SU-DHL-6 (cell line): ENCODE results near the gene ENOX2.
"Not testable (repeated sequence)": the region's sequence is repeated elsewhere in the genome, so short reads cannot be mapped to it uniquely, and the experiment has no call there.

ENCODE experiments used
- H2AFZ ChIP-seq: fragments of 200-600 bp; sonication (generic); 2 replicates; pipeline ENCODE4 v1.6.1; 2014; ENCODE audit warnings: low read depth, mild to moderate bottlenecking, moderate library complexity, mixed read lengths, antibody characterized with exemption, low read length; ENCODE audit not compliant: severe bottlenecking
- H3F3A ChIP-seq: fragments of 200-600 bp; shearing (Covaris generic); 2 replicates; pipeline ENCODE4 v1.6.0; 2016; ENCODE audit warnings: antibody characterized with exemption, mild to moderate bottlenecking; ENCODE audit not compliant: insufficient read depth
- H3K27ac ChIP-seq: fragments of 200-600 bp; sonication (generic); 2 replicates; pipeline ENCODE4 v1.5.1; 2016; ENCODE audit warnings: low read depth, mild to moderate bottlenecking, low read length, moderate library complexity, mixed read lengths
- H3K27me3 ChIP-seq: fragments of 200-600 bp; sonication (generic), shearing (Covaris generic); 2 replicates; pipeline ENCODE4 v1.6.0; 2014; ENCODE audit warnings: mild to moderate bottlenecking, low read length
- H3K36me3 ChIP-seq: fragments of 200-600 bp; sonication (generic); 2 replicates; pipeline ENCODE4 v1.6.1; 2014; ENCODE audit warnings: mild to moderate bottlenecking, low read length, mixed read lengths
- H3K4me2 ChIP-seq: fragments of 300-600, 200-600 bp; shearing (Covaris generic), sonication (generic); 2 replicates; pipeline ENCODE4 v1.6.0; 2014; ENCODE audit warnings: low read length, low read depth, mild to moderate bottlenecking; ENCODE audit not compliant: poor library complexity, severe bottlenecking
- H3K4me3 ChIP-seq: fragments of 200-600 bp; sonication (generic); 2 replicates; pipeline ENCODE4 v1.5.1; 2014; ENCODE audit warnings: antibody characterized with exemption, low read length, mild to moderate bottlenecking, mixed read lengths; ENCODE audit not compliant: insufficient read depth, poor library complexity, severe bottlenecking
- H3K79me2 ChIP-seq: fragments of 200-600 bp; sonication (generic); 2 replicates; pipeline ENCODE4 v1.6.1; 2014; ENCODE audit warnings: mild to moderate bottlenecking, low read length, moderate library complexity; ENCODE audit not compliant: insufficient read depth
- H3K9ac ChIP-seq: fragments of 200-600 bp; sonication (generic); 2 replicates; pipeline ENCODE4 v1.7.0; 2014; ENCODE audit warnings: mild to moderate bottlenecking, low read length
- H3K9me2 ChIP-seq: fragments of 200-600 bp; sonication (generic); replicated peaks from 2 replicates; pipeline ENCODE4 v1.6.1; 2014; ENCODE audit warnings: low read length; ENCODE audit not compliant: insufficient read depth
- H3K9me3 ChIP-seq: fragments of 200-600 bp; sonication (generic); 2 replicates; pipeline ENCODE4 v1.6.1; 2014; ENCODE audit warnings: low read length, mixed read lengths; ENCODE audit not compliant: insufficient read depth
- H4K20me1 ChIP-seq: fragments of 200-600 bp; sonication (generic); 2 replicates; pipeline ENCODE4 v1.6.1; 2014; ENCODE audit warnings: low read depth, mild to moderate bottlenecking, antibody characterized with exemption, low read length, moderate library complexity, mixed read lengths
- EZH2phosphoT487 ChIP-seq: fragments of 200-600 bp; sonication (generic), shearing (Covaris generic); conservative IDR thresholded peaks from 2 replicates; pipeline ENCODE4 v1.6.1; 2018; ENCODE audit warnings: mild to moderate bottlenecking, antibody characterized with exemption, low read length, moderate library complexity, mixed read lengths
- TF ChIP-seq, protein P1 (sequence below): fragments of 200-600 bp; sonication (generic); IDR thresholded peaks from one replicate; pipeline ENCODE4 v1.5.1; 2017; ENCODE audit warnings: antibody characterized with exemption, mild to moderate bottlenecking, low read length, moderate library complexity; ENCODE audit not compliant: insufficient read depth, poor library complexity, severe bottlenecking

Gene ENOX2

DNA sequence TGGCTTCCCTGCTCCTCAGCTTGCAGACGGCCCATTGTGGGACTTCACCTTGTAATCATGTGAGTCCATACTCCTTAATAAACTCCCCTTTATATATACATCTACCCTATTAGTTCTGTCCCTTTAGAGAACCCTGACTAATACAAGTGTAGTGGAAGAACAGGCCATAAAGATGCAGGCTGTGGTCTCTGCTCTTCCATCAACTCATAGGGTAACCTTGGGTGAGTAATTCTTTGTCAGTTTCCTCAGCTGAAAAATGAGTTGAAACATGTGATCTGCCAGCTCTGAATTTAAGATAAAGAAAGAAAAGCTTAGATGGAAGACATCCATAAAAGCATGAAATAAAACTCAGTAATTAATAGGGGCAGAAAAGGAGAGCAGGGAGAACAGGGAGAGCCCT, 103.6 kb downstream of the ENOX2 start:
- TF ChIP-seq, protein P1, sequence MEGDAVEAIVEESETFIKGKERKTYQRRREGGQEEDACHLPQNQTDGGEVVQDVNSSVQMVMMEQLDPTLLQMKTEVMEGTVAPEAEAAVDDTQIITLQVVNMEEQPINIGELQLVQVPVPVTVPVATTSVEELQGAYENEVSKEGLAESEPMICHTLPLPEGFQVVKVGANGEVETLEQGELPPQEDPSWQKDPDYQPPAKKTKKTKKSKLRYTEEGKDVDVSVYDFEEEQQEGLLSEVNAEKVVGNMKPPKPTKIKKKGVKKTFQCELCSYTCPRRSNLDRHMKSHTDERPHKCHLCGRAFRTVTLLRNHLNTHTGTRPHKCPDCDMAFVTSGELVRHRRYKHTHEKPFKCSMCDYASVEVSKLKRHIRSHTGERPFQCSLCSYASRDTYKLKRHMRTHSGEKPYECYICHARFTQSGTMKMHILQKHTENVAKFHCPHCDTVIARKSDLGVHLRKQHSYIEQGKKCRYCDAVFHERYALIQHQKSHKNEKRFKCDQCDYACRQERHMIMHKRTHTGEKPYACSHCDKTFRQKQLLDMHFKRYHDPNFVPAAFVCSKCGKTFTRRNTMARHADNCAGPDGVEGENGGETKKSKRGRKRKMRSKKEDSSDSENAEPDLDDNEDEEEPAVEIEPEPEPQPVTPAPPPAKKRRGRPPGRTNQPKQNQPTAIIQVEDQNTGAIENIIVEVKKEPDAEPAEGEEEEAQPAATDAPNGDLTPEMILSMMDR = no peak
- TF ChIP-seq EZH2phosphoT487 = no peak
- no peaks in the 10 kb centered on the region for H3K36me3 ChIP-seq

DNA sequence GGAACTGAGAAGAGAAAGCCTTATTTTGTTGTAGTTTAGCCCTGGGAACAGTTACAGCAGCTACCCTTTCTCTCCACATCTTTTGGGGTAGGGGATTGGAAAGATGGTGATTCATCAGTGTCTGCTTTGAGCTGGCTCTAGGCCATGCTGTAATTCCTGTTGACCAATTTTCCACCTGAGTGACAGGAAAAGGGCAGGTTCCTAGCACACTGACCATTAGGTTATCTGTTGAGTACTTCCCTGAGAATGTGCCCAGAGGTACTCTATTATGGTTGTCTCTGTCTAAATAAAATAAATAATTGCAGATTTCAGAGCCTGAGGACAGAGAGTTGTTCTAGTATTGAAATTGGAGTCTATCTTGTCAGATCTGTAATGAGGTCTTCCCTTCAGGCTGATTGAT, 109.0 kb downstream of the ENOX2 start:
- no peak overlapping the region for H2AFZ ChIP-seq
- H3K9me3 ChIP-seq = no peaks in the 10 kb centered on the region
- no peak overlapping the region for H3K27ac ChIP-seq
- no peaks in the 10 kb centered on the region for H3K9me2 ChIP-seq
- no peaks in the 10 kb centered on the region for H3F3A ChIP-seq
- no peaks in the 10 kb centered on the region for H3K27me3 ChIP-seq
- H3K36me3 ChIP-seq = no peaks in the 10 kb centered on the region
- TF ChIP-seq EZH2phosphoT487 = no peak
- TF ChIP-seq, protein P1 = no peak
- H3K4me3 ChIP-seq = no peak overlapping the region
- no peaks in the 10 kb centered on the region for H3K79me2 ChIP-seq
- H3K4me2 ChIP-seq = no peak overlapping the region
- no peak overlapping the region for H3K9ac ChIP-seq
- H4K20me1 ChIP-seq = no peaks in the 10 kb centered on the region

More for the DNA sequence above, 103.6 kb downstream of the ENOX2 start:
- H3K79me2 ChIP-seq = no peaks in the 10 kb centered on the region
- no peak overlapping the region for H3K4me2 ChIP-seq
- no peak overlapping the region for H3K9ac ChIP-seq
- no peak overlapping the region for H2AFZ ChIP-seq
- no peaks in the 10 kb centered on the region for H3K27me3 ChIP-seq
- H4K20me1 ChIP-seq = no peaks in the 10 kb centered on the region
- no peaks in the 10 kb centered on the region for H3F3A ChIP-seq
- no peaks in the 10 kb centered on the region for H3K9me3 ChIP-seq
- no peak overlapping the region for H3K4me3 ChIP-seq
- no peak overlapping the region for H3K27ac ChIP-seq
- no peaks in the 10 kb centered on the region for H3K9me2 ChIP-seq

DNA sequence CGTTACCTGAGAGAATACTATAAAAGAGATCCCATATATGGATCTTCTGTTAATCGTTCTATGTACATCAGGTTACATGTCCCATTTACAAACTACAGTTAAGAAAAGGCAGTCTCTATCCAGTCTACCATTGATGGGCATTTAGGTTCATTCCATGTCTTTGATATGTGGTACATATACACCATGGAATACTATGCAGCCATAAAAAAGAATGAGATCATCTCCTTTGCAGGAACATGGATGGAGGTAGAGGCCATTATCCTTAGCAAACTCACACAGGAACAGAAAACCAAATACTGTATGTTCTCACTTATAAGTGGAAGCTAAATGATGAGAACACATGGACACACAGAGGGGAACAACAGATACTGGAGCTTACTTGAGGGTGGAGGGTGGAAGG, 111.1 kb downstream of the ENOX2 start:
- H3F3A ChIP-seq, H2AFZ ChIP-seq, H3K4me2 ChIP-seq, H4K20me1 ChIP-seq, H3K27me3 ChIP-seq, H3K4me3 ChIP-seq, H3K36me3 ChIP-seq, H3K27ac ChIP-seq, H3K9me2 ChIP-seq, H3K79me2 ChIP-seq, H3K9ac ChIP-seq, H3K9me3 ChIP-seq: not testable (repeated sequence)

DNA sequence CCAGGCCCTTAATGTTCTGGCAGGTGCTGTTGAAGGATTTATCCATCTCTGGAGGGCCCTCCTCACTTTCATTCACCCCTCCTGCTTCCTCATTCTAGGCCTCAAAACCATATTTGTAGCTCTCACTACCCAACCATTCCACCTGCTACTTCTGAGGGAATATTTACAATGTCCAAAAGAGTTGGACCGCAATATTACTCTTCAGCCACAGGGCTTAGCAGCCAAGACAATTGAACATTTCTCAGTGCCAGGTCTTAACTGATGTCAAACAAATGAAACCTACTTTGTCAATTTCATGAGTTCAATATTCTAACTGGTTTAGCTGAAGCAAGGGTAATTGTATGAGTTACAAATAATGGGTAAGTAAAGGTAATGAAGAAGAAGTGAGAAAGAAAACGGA, 113.2 kb downstream of the ENOX2 start:
- H3K79me2 ChIP-seq = no peaks in the 10 kb centered on the region
- no peaks in the 10 kb centered on the region for H3K9me2 ChIP-seq
- H3K4me2 ChIP-seq = no peak overlapping the region
- TF ChIP-seq EZH2phosphoT487 = no peak
- TF ChIP-seq, protein P1 = no peak
- H3K27ac ChIP-seq = no peak overlapping the region
- no peaks in the 10 kb centered on the region for H3K27me3 ChIP-seq
- no peak overlapping the region for H3K9ac ChIP-seq
- no peaks in the 10 kb centered on the region for H3F3A ChIP-seq
- no peaks in the 10 kb centered on the region for H3K9me3 ChIP-seq
- H2AFZ ChIP-seq = no peak overlapping the region
- H3K4me3 ChIP-seq = no peak overlapping the region
- H3K36me3 ChIP-seq = no peaks in the 10 kb centered on the region
- no peaks in the 10 kb centered on the region for H4K20me1 ChIP-seq
